Gastroesophageal sphincter (tissue), 3 donors: ENCODE results near the gene ARL6IP4.

Experiments
- POLR2A ChIP-seq, 2 donors: fragments of 450-650 bp; IDR thresholded peaks; one replicate each; pipeline ENCODE4 v1.6.1; 2017; ENCODE audit warnings: antibody characterized with exemption in 2 of 2, mild to moderate bottlenecking in 2 of 2, moderate library complexity in 1 of 2
- TF ChIP-seq, protein P1 (sequence below), 4 experiments: fragments of 200-600 bp in 2 of 4; fragments of 450-650 bp in 2 of 4; sonication (generic) in 1 of 4; IDR thresholded peaks; one replicate each; pipeline ENCODE4 v1.5.1; 2017 to 2019; ENCODE audit warnings: antibody characterized with exemption in 4 of 4, mild to moderate bottlenecking in 2 of 4, moderate library complexity in 2 of 4

DNA sequence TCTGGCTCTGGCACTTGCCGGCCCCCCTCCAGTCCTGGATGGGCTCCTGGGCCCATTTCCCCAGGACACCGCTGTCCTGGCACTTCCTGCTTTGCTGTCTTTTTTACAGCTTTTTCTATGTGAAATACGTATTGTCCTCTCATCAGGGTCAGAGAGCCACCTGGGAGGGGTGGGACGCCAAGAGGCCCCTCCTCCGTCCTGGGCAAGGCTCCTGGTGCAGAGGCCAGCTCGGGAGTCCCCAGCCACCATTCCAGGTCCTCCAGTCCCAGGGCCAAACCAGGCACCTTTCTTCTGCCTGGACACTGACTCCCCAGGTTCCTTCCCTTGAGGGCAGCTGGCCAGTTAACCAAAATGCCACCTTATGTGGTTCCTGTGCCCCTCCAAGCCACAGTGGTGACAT is 22.8 kb downstream of the ARL6IP4 start:
- TF ChIP-seq POLR2A (IDR thresholded peaks at IDR 0.05): no peak
- TF ChIP-seq, protein P1, sequence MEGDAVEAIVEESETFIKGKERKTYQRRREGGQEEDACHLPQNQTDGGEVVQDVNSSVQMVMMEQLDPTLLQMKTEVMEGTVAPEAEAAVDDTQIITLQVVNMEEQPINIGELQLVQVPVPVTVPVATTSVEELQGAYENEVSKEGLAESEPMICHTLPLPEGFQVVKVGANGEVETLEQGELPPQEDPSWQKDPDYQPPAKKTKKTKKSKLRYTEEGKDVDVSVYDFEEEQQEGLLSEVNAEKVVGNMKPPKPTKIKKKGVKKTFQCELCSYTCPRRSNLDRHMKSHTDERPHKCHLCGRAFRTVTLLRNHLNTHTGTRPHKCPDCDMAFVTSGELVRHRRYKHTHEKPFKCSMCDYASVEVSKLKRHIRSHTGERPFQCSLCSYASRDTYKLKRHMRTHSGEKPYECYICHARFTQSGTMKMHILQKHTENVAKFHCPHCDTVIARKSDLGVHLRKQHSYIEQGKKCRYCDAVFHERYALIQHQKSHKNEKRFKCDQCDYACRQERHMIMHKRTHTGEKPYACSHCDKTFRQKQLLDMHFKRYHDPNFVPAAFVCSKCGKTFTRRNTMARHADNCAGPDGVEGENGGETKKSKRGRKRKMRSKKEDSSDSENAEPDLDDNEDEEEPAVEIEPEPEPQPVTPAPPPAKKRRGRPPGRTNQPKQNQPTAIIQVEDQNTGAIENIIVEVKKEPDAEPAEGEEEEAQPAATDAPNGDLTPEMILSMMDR (IDR thresholded peaks at IDR 0.05): no peak
